Left lobe of liver (tissue), 2 donors: ENCODE results near the gene SIT1. TPM values are rescaled to one million over a fixed set of nuclear protein-coding genes. Genes with fewer than 3 reads are reported as not detected.

ENCODE experiments used
- ATAC-seq: fragments of 200-7000 bp; cut with Tn5 transposase; one replicate; pipeline ENCODE4 v1.9.1; 2020; ENCODE audit warnings: mild to moderate bottlenecking, moderate library complexity
- DNase-seq: peaks from one replicate; pipeline ENCODE4 v3.0.0-alpha.2; 2020; ENCODE audit warnings: low spot score
- total RNA-seq: library from RNA; stranded (reverse); gene quantifications from one replicate; pipeline ENCODE4 v1.2.1, GENCODE V29; 2021
- donor health status: DM: no; HTN: no; CAD: no; lungs with moderate emphysema.
- donor health status: DM: no; HTN: yes; CAD: no.

The SIT1 gene
- total RNA-seq, 1 donor from 2014 or later = 0.23 TPM

DNA sequence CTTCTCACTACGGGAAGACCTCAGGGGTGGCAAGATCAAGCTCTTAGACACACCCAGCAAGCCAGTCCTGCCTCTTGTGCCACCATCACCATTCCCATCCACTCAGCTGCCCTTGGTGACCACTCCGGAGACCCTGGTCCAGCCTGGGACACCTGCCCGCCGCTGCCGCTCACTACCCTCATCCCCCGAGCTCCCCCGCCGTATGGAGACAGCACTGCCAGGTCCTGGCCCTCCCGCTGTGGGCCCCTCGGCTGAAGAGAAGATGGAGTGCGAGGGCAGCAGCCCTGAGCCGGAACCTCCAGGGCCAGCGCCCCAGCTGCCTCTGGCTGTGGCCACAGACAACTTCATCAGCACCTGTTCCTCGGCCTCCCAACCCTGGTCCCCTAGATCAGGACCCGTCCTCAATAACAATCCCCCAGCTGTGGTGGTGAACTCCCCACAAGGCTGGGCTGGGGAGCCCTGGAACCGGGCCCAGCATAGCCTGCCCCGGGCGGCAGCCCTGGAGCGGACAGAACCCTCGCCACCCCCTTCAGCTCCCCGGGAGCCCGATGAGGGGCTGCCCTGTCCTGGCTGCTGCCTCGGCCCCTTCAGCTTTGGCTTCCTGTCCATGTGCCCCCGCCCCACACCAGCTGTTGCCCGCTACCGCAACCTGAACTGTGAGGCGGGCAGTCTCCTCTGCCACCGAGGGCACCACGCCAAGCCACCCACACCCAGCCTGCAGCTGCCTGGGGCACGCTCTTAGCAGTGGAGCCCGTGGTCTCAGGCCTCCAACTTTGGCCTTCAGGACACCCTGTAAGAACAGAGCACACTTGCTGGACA is 41.5 kb downstream of the SIT1 start:
- ATAC-seq = no peak

DNA sequence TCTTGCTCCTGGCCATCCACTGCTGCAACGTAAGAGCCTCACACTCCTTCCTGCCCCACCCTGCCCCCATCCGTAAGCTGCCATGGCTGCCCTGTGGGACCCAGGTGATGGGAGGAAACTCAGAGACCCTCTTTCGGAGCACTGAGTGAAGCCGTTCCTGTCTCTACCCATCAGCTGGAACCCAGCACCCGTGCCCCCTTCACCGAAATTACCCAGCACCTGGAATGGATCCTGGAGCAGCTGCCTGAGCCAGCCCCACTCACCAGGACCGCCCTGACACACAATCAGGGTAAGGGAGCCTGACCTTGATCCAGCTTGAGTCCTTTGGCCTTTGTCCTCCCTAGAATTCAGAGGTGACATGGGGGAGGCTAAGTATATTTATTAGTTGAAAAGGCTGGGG is 42.5 kb downstream of the SIT1 start:
- DNase-seq (no peak), ATAC-seq (no peak)

More for the DNA sequence above, 41.5 kb downstream of the SIT1 start:
- DNase-seq = no peak

DNA sequence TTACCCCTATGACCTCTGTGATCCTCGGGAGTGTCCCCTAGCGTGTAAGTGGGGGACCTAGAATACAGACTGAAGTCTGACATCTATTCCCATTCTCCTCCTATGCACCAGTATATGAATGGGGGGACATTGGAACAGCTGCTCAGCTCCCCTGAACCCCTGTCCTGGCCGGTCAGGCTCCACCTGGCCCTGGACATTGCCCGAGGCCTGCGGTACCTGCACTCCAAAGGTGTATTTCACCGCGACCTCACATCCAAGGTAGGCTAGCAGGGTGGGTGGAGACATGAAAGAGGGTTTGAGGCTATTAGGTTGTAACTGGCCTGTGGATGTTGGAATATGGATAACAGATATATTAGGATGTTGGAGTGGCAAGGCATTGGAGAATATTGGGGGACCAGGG is 44.0 kb downstream of the SIT1 start:
- ATAC-seq (no peak), DNase-seq (no peak)

DNA sequence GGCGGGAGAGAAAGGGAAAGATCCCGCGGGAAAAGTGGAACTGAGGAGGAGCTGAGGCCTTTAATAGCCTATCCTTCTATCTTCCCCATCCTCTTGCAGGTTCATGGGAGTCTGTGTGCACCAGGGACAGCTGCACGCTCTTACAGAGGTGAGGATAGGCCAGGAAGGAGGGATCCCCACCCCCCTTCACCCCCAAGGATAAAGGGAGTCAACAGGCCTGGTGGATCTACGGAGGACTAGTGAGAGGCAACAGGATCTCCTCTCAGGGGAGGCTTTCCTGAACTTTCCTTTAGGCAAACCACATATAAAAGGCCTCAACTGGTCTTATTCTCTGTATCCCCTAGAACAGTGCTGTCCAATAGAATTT is 44.6 kb downstream of the SIT1 start:
- ATAC-seq = no peak

DNA sequence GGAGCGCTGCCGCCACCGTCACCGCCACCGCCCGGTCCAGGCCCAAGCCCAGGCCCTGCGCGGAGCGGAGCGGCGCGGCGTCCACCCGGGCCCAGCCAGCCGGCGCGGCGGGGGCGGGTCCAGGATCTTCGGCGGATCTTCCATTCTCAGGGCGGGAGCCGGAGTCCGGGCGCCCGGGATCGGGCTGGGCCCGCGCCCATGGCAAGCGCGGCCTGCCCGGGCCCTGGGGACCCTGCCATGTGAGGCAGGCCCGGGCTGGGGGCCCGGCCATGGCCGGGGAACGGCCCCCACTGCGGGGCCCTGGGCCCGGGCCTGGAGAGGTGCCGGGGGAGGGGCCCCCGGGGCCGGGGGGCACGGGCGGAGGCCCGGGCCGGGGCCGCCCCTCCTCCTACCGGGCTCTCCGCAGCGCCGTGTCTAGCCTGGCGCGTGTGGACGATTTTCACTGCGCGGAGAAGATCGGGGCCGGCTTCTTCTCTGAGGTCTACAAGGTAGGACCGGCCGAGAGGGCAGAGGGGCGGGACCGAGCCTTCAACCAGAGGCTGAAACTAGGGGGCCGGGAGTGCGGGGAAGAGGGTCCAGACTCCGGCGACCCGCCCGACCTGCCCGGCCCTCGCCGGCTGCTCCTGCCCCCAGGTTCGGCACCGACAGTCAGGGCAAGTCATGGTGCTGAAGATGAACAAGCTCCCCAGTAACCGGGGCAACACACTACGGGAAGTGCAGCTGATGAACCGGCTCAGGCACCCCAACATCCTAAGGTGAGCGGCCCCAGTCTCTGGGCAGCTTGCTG is 45.2 kb downstream of the SIT1 start:
- ATAC-seq (peak; percentile 1), DNase-seq (no peak)

More for the DNA sequence above, 44.6 kb downstream of the SIT1 start:
- DNase-seq = no peak

DNA sequence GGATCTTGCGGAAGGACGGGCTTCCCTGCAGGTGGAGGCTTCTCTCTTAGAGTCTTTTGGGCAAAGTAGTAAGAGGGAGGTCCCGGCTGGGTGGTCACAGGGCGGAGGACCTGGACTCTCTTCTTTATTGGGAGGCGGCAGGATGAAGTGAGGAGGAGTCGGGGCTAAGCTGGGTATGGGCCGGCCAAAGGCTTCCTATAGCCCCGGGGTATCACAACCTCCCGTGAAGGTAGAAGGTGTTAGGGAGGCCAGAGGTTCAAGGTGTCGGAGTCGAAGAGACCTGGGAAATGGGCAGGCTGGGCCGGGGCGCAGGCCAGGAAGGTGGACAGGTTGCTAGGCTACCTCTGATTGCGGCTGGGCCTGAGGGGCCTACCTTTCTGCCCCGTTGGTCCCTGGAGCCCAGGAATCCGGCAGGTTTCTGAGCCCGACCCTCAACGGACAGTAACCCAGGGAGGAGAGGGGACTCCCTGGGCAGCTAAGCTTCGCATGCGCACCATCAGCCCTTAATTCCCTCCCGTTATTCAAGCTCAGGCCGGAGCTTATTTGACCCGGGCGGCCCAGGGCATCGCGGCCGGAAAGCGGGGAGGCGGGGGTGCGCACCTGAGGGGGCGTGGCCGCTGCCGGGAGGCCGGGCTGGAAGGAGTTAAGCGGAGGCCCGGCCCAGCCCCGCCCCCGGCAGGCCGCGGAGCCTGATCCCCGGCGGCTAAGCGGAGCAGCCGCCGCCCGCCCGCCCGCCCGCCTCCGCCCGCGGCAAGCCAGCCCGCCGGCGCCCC is 46.0 kb downstream of the SIT1 start, which contains the start of gene TESK1:
Gene TESK1 (plus strand): TSS at position 685 of the 773 bp plus-strand sequence. CDS start 358 bp downstream, outside the sequence.
- DNase-seq (peak; percentile 85), ATAC-seq (peak; percentile 73)

DNA sequence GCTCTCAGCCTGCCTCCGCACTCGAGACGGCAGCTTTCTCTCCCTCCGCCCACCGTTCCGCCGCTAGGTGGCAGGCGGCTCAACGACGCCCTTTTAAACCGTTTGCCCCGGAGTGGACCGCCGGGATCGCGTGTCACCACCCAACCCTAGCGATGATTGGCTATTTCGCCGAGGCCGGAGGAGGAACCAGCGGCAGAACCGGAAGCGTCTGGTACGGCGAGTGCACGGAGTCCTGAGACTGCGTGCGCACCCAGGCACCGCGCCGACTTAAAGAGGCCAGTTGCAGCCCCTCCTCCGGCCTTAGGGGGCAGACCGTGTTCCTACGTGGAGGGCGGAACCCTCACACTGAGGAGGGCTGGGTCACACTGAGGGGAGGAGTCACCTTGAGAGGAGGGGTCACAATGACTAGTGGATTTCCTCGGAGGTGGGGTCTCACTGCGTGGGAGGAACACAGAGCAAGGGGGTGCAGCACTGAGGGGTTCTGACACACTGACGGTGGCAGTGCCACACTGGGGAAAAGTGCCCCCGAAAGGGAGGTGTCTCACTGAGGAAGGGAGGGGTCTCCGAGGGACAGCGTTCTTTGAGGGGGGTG is 46.6 kb downstream of the SIT1 start:
- ATAC-seq (peak; percentile 87), DNase-seq (peak; percentile 100)

DNA sequence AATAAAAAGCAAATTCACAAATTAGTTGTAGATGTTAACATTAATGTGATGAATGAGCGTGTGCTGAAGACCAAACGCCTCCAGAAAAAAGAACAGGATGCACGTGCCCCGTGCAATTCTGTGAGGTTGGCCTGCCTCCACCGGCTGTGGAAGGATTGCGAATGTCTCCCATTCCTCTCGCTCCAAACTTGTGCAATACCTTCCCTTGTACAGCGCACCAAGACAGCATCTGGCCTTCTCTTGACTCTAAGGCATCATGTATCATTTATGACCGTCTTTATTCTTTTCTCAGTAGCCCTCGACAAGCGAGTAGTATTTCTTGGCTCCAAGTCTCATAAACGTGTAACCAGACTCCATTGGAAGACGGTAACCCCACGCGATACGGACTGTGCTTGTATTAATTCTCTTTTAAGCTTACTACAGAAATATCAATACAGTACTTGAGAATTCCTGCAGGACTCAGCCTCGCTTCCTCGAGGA is 47.2 kb downstream of the SIT1 start:
- DNase-seq = peak; percentile 70
- peak; percentile 23 for ATAC-seq

DNA sequence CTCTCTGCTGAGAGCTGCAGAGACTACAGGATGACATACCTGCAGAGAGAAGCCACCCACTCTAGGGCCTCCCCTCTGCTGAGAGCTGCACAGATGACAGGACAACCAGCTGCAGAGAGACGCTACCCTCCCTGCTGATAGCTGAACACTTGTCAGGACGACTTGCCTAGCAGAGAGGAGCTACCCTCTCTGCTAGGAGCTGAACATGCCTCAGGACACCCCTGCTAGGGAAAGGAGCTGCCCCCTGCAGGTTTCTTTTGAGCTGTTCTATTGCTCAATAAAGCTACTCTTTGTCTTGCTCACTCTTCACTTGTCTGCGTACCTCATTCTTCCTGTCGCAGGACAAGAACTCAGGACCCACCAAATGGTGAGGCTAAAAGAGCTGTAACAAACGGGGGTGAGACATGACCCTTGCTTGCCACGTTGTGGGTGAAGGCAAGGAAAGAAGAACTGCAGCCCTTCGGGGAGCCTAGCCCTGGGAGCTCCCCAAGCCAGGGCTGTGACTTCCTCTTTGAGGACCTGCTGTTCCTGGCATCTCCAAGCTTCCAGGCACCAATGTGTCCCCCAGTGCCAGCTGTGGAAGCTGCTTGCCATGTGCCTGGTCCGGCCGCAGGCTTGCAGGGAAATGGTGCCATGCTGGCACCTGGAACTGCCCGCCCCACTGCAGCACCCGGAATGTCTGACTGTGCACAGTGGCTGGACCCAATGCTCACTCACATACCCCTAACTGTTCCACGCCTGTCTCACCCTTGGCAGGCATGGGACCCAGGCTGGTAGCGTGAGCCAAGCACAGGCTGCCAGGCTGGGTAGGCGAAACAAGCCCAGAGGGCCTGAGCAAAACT is 50.7 kb downstream of the SIT1 start:
- DNase-seq = no peak
- no peak for ATAC-seq

Other genes with a start within 250 kb of the SIT1 start
- 9.1 TPM for gene RUSC2, start 160.8 kb downstream of the SIT1 start, total RNA-seq
- 15.6 TPM for gene TESK1, start 45.7 kb downstream of the SIT1 start, total RNA-seq
- gene CD72, start 32.5 kb downstream of the SIT1 start, total RNA-seq = 0.93 TPM
- 13,056 TPM for gene RMRP, start 7.1 kb upstream of the SIT1 start, total RNA-seq
- 12.6 TPM for gene CCDC107, start 7.4 kb upstream of the SIT1 start, total RNA-seq
- gene ARHGEF39, start 14.3 kb upstream of the SIT1 start, total RNA-seq = 0.40 TPM
- gene CA9, start 23.0 kb upstream of the SIT1 start, total RNA-seq = 0.96 TPM
- gene TPM2, start 39.0 kb upstream of the SIT1 start, total RNA-seq = 6.6 TPM
- gene TLN1, start 81.3 kb upstream of the SIT1 start, total RNA-seq = 107 TPM
- gene CREB3, start 81.7 kb upstream of the SIT1 start, total RNA-seq = 13.9 TPM
- 44.0 TPM for gene GBA2, start 98.3 kb upstream of the SIT1 start, total RNA-seq
- 14.5 TPM for gene RGP1, start 98.4 kb upstream of the SIT1 start, total RNA-seq
- 1.5 TPM for gene MSMP, start 103.3 kb upstream of the SIT1 start, total RNA-seq
- 3.3 TPM for gene NPR2, start 140.7 kb upstream of the SIT1 start, total RNA-seq
- gene SPAG8, start 161.3 kb upstream of the SIT1 start, total RNA-seq = 0.50 TPM
- gene HINT2, start 164.1 kb upstream of the SIT1 start, total RNA-seq = 71.5 TPM
- gene FAM221B, start 177.8 kb upstream of the SIT1 start, total RNA-seq = not detected
- 4.4 TPM for gene TMEM8B, start 178.3 kb upstream of the SIT1 start, total RNA-seq
- gene OR13J1, start 219.5 kb upstream of the SIT1 start, total RNA-seq = not detected